OCI-LY1 (cell line): ENCODE data around the gene CASD1.

Experiments used
- EZH2 ChIP-seq: fragments of 200-600 bp; sonication (generic), shearing (Covaris generic); IDR thresholded peaks from 2 replicates; pipeline ENCODE4 v1.8.0; 2017; ENCODE audit warnings: borderline replicate concordance, mixed run types, mild to moderate bottlenecking, antibody characterized with exemption, low read length, moderate library complexity, mixed read lengths
- TF ChIP-seq, protein P1 (sequence below): fragments of 200-600 bp; sonication (generic), shearing (Covaris generic); IDR thresholded peaks from 2 replicates; pipeline ENCODE4 v1.5.1; 2017; ENCODE audit warnings: mild to moderate bottlenecking, antibody characterized with exemption, low read length, moderate library complexity, mixed read lengths

DNA sequence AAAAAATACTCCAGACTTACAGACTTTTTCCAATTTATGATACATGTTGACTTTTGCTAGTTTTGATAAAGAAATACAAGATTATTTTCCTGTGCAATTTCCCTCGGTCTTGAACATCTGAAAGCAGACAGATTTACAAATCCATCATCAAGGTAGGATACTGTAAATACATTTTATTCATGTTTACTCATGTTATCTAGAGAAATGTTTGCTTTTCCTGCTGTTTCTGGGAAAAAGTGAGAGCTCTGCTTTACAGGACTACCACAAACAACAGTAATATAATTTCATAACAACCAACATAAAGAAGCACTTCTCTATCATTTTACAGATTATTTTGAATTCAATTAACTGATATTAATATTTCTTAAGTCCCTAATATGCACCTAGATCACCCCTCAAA lies 31.7 kb upstream of the CASD1 start:
- TF ChIP-seq, protein P1, sequence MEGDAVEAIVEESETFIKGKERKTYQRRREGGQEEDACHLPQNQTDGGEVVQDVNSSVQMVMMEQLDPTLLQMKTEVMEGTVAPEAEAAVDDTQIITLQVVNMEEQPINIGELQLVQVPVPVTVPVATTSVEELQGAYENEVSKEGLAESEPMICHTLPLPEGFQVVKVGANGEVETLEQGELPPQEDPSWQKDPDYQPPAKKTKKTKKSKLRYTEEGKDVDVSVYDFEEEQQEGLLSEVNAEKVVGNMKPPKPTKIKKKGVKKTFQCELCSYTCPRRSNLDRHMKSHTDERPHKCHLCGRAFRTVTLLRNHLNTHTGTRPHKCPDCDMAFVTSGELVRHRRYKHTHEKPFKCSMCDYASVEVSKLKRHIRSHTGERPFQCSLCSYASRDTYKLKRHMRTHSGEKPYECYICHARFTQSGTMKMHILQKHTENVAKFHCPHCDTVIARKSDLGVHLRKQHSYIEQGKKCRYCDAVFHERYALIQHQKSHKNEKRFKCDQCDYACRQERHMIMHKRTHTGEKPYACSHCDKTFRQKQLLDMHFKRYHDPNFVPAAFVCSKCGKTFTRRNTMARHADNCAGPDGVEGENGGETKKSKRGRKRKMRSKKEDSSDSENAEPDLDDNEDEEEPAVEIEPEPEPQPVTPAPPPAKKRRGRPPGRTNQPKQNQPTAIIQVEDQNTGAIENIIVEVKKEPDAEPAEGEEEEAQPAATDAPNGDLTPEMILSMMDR: no peak
- TF ChIP-seq EZH2: no peak
